Progenitor cell of endocrine pancreas (in vitro differentiated cells): Measurements from ENCODE around the gene PRRT4. TPM values are rescaled to one million over a fixed set of nuclear protein-coding genes. Genes with fewer than 3 reads are reported as not detected.

Experiments used
- DNase-seq: peaks from one replicate; pipeline ENCODE4 v3.0.0; 2021; ENCODE audit warnings: low spot score; ENCODE audit not compliant: unreplicated experiment
- H3K27ac Mint-ChIP-seq: 2 replicates; pipeline ENCODE4 v1.8.0; 2021; ENCODE audit warnings: mild to moderate bottlenecking, moderate library complexity, mixed read lengths
- H3K27me3 Mint-ChIP-seq: 2 replicates; pipeline ENCODE4 v1.8.0; 2021; ENCODE audit warnings: mixed read lengths
- H3K36me3 Mint-ChIP-seq: 2 replicates; pipeline ENCODE4 v1.8.0; 2022; ENCODE audit warnings: mixed read lengths; ENCODE audit not compliant: insufficient read depth
- H3K4me1 Mint-ChIP-seq: 2 replicates; pipeline ENCODE4 v1.8.0; 2021; ENCODE audit warnings: low read depth, mixed read lengths
- H3K4me3 Mint-ChIP-seq: 2 replicates; pipeline ENCODE4 v1.8.0; 2021; ENCODE audit warnings: low read depth, mild to moderate bottlenecking, moderate library complexity, mixed read lengths
- H3K9me3 Mint-ChIP-seq: 2 replicates; pipeline ENCODE4 v1.8.0; 2021; ENCODE audit warnings: low read depth, mixed read lengths
- total RNA-seq: library from RNA; stranded (reverse); gene quantifications from 2 replicates; pipeline ENCODE4 v1.2.1, GENCODE V29; 2021
- TF ChIP-seq, protein P1 (sequence below): fragments of 200-600 bp; sonication (generic); IDR thresholded peaks from one replicate; pipeline ENCODE4 v1.5.0; 2021; ENCODE audit warnings: antibody characterized with exemption, mild to moderate bottlenecking; ENCODE audit not compliant: unreplicated experiment

PRRT4 gene
- total RNA-seq, 1 donor from 2014 or later, result 0.86 TPM

DNA sequence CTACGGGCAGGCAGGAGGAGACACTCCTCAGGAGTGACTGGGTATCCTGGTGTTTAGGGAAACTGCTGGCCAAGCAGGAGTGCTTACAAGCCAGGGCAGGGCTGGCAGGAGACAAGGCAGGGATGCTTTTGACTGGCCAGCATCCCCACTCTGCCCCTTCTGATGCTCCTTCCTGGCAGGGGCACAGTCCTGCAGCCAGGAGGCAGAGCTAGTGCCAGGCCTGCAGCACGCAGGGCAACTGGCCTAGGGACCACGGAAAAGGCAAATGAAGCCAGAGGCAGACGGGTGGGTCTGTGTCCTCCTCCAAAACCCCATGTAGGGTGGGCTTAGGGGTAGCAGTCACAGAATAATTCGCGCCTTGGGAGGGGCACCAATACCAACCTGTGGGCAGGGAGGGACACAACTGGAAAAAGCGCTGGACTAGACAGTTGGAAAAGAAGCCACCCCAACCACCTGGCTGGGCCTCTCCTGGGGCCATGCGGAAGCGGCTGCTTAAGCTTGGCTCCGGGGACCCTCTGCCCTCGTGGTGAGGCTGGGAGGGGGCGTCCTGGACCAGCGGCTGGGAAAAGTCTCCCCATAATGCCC, 43.5 kb upstream of the PRRT4 start:
- DNase-seq, result no peak
- Mint-ChIP-seq H3K27me3 (peaks cover 49% of the 10 kb centered on the region), H3K27ac (peak overlapping the region; percentile 24), H3K4me1 (peaks cover 9% of the 10 kb centered on the region), H3K9me3 (no peaks in the 10 kb centered on the region), H3K36me3 (peaks cover 1% of the 10 kb centered on the region), H3K4me3 (peak overlapping the region; percentile 71)
- TF ChIP-seq, protein P1, sequence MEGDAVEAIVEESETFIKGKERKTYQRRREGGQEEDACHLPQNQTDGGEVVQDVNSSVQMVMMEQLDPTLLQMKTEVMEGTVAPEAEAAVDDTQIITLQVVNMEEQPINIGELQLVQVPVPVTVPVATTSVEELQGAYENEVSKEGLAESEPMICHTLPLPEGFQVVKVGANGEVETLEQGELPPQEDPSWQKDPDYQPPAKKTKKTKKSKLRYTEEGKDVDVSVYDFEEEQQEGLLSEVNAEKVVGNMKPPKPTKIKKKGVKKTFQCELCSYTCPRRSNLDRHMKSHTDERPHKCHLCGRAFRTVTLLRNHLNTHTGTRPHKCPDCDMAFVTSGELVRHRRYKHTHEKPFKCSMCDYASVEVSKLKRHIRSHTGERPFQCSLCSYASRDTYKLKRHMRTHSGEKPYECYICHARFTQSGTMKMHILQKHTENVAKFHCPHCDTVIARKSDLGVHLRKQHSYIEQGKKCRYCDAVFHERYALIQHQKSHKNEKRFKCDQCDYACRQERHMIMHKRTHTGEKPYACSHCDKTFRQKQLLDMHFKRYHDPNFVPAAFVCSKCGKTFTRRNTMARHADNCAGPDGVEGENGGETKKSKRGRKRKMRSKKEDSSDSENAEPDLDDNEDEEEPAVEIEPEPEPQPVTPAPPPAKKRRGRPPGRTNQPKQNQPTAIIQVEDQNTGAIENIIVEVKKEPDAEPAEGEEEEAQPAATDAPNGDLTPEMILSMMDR, result no peak

DNA sequence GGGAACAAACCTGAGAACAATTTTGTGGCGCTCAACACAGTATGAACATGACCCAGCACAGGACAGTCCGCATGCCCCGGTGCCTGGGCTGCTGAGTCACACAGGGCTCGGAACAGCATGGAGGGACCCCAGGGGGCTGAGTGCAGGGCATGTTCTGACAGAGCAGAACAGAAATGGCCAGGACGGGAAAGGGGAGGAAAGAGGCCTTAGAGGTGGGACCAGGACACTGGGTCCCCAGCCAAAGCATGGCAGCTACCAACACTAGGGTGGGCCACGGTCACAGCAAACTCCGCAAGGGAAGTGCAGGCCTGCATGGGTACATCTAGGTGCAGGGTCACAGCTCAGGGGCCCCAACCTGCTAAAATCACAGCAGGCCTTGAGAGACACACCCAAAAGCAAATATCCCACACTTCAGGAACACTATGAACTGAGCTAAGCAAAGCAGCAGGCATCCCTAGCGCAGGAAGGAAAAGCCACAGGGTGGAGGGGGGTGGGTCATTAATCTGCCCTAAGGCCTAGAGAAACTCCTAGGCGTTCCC, 42.7 kb upstream of the PRRT4 start:
- peak overlapping the region; percentile 12 for H3K27ac Mint-ChIP-seq
- peaks cover 47% of the 10 kb centered on the region for H3K27me3 Mint-ChIP-seq
- no peak for DNase-seq

DNA sequence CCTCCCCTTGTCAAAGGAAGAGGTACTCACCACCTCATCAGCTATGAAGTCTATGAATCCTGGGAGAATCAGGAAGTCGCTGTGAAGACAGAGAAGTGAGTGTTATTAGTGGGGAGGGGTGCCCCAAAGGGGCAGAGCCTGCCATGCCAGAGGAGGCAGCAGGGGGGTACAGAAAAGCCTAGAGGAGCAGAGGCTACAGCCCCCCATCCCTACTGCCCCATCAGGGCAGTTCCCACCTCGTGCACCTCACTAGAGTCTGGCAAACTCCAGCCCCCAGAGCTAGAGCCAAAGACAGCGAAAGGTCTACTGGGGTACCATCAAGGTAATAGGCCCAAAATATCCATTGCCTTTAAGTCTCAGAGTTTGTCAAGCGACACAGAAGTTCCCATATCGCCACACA, 42.2 kb upstream of the PRRT4 start:
- Mint-ChIP-seq H3K27me3 (peaks cover 42% of the 10 kb centered on the region), H3K4me1 (peaks cover 6% of the 10 kb centered on the region), H3K4me3 (no peak overlapping the region), H3K36me3 (peaks cover 1% of the 10 kb centered on the region), H3K27ac (no peak overlapping the region), H3K9me3 (no peaks in the 10 kb centered on the region)
- DNase-seq, result no peak
- TF ChIP-seq, protein P1, result no peak

More for the DNA sequence above, 42.7 kb upstream of the PRRT4 start:
- Mint-ChIP-seq H3K4me1 (peaks cover 9% of the 10 kb centered on the region), H3K9me3 (no peaks in the 10 kb centered on the region), H3K36me3 (peaks cover 1% of the 10 kb centered on the region), H3K4me3 (peak overlapping the region; percentile 59)
- TF ChIP-seq, protein P1, result no peak

DNA sequence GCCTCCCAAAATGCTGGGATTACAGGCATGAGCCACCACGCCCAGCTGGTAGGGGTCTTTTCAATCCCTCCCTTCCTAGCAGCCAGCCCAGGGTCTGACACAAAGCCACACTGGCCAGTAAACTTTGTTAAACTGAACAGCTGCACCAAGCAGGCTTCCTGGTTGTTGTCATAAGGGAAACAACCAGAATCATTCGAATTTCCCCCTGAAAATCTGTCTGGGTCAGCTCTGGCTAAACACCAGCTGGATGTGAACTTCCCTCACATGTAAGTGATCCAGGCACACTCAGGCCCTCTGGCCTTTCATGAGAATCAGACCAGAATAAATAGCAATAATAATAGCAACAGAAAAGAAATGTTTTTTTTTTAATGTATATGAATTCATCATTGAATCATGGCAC, 40.9 kb upstream of the PRRT4 start:
- no peak for DNase-seq
- H3K4me1 Mint-ChIP-seq, result peaks cover 6% of the 10 kb centered on the region
- peaks cover 30% of the 10 kb centered on the region for H3K27me3 Mint-ChIP-seq
- no peaks in the 10 kb centered on the region for H3K9me3 Mint-ChIP-seq
- no peak overlapping the region for H3K27ac Mint-ChIP-seq
- TF ChIP-seq, protein P1, result no peak
- no peak overlapping the region for H3K4me3 Mint-ChIP-seq
- peaks cover 4% of the 10 kb centered on the region for H3K36me3 Mint-ChIP-seq

DNA sequence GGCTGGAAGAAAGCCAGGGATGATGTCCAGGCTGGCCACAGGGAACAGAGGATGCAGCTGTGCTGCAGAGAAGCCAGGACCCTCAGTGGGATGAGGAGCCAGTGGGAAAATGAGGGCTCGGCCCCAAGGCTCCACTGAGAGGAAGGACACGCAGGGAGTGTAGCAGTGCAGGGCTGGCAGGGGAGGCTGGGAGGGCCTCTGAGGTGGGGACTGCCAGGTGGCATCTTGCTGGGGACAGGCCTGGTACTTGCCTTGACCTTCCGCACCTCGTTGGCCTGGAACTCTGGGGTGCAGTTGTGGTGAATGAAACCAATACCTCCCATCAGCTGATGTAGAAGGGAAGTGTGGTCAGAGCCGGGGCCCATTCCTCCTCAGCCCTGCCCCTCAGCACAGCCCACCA, 39.1 kb upstream of the PRRT4 start:
- no peak overlapping the region for H3K27ac Mint-ChIP-seq
- TF ChIP-seq, protein P1, result no peak
- H3K36me3 Mint-ChIP-seq, result peaks cover 8% of the 10 kb centered on the region
- H3K9me3 Mint-ChIP-seq, result no peaks in the 10 kb centered on the region
- no peak for DNase-seq
- H3K4me1 Mint-ChIP-seq, result peaks cover 6% of the 10 kb centered on the region
- no peak overlapping the region for H3K4me3 Mint-ChIP-seq
- H3K27me3 Mint-ChIP-seq, result peaks cover 20% of the 10 kb centered on the region
